Nephron (organoid): ENCODE data around the gene SMIM35.
A peak's percentile ranks its signal among the peaks of the same experiment; 100 is the strongest.

Source experiments
- H3K27ac Mint-ChIP-seq, 3 experiments: 2 replicates each; pipeline ENCODE4 v1.8.0; 2020; ENCODE audit warnings: mixed read lengths in 3 of 3, mild to moderate bottlenecking in 2 of 3, moderate library complexity in 1 of 3
- H3K27me3 Mint-ChIP-seq: 2 replicates; pipeline ENCODE4 v1.8.0; 2021; ENCODE audit warnings: low read depth, mild to moderate bottlenecking, moderate library complexity, mixed read lengths
- H3K36me3 Mint-ChIP-seq: 2 replicates; pipeline ENCODE4 v1.8.0; 2020; ENCODE audit warnings: low read depth, mixed read lengths
- H3K4me1 Mint-ChIP-seq: 2 replicates; pipeline ENCODE4 v1.8.0; 2020; ENCODE audit warnings: mixed read lengths
- H3K4me3 Mint-ChIP-seq, 3 experiments: 2 replicates each; pipeline ENCODE4 v1.8.0; 2020; ENCODE audit warnings: mild to moderate bottlenecking in 3 of 3, mixed read lengths in 3 of 3, moderate library complexity in 2 of 3
- H3K9me3 Mint-ChIP-seq: 2 replicates; pipeline ENCODE4 v1.8.0; 2020; ENCODE audit warnings: mixed read lengths
- TF ChIP-seq, protein P1 (sequence below), 3 experiments: fragments of 200-600 bp; sonication (generic); IDR thresholded peaks; one replicate each; pipeline ENCODE4 v1.5.0; 2021; ENCODE audit warnings: antibody characterized with exemption in 3 of 3; ENCODE audit not compliant: unreplicated experiment in 3 of 3

The SMIM35 gene

DNA sequence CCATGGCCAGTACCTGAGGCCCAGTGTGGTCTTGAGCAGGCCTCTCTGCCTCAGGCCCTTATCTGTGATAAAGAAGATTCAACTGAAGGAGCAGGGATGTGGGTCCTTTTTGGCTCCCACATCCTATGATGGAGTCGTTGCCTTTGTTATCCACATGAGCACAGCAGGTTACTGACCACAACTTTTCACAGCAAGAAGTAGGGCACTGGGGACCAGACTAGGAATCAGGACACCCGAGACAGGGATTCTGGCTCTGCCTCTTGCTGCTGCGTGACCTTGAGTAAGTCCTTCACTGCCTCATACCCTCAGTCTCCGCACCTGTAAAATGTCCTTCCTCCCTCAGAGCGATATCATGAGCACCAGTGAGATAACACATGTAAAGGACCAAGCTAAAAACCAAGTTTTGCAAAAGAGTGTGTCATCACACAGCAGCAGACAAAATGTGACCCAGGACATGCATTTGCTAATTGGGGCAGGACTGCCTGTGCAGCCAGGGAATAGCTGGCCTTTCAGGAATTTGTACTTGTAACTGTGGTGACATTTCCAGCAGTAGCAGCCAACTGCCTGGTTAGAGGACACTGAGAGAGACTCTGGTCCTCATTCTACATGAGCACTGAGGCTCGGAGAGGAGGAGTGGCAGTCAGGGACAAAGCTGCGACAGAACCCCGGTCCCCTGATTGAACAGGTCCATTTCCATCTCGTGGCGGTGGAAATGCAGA lies 13.2 kb upstream of the SMIM35 start:
- Mint-ChIP-seq H3K27me3 (peaks cover 16% of the 10 kb centered on the region), H3K4me1 (peaks cover 13% of the 10 kb centered on the region), H3K27ac (no peak overlapping the region), H3K9me3 (no peaks in the 10 kb centered on the region), H3K4me3 (no peak overlapping the region), H3K36me3 (no peaks in the 10 kb centered on the region)
- TF ChIP-seq, protein P1, sequence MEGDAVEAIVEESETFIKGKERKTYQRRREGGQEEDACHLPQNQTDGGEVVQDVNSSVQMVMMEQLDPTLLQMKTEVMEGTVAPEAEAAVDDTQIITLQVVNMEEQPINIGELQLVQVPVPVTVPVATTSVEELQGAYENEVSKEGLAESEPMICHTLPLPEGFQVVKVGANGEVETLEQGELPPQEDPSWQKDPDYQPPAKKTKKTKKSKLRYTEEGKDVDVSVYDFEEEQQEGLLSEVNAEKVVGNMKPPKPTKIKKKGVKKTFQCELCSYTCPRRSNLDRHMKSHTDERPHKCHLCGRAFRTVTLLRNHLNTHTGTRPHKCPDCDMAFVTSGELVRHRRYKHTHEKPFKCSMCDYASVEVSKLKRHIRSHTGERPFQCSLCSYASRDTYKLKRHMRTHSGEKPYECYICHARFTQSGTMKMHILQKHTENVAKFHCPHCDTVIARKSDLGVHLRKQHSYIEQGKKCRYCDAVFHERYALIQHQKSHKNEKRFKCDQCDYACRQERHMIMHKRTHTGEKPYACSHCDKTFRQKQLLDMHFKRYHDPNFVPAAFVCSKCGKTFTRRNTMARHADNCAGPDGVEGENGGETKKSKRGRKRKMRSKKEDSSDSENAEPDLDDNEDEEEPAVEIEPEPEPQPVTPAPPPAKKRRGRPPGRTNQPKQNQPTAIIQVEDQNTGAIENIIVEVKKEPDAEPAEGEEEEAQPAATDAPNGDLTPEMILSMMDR (IDR thresholded peaks at IDR 0.05; ENCODE audit: unreplicated experiment in 3 of 3), result no peak

DNA sequence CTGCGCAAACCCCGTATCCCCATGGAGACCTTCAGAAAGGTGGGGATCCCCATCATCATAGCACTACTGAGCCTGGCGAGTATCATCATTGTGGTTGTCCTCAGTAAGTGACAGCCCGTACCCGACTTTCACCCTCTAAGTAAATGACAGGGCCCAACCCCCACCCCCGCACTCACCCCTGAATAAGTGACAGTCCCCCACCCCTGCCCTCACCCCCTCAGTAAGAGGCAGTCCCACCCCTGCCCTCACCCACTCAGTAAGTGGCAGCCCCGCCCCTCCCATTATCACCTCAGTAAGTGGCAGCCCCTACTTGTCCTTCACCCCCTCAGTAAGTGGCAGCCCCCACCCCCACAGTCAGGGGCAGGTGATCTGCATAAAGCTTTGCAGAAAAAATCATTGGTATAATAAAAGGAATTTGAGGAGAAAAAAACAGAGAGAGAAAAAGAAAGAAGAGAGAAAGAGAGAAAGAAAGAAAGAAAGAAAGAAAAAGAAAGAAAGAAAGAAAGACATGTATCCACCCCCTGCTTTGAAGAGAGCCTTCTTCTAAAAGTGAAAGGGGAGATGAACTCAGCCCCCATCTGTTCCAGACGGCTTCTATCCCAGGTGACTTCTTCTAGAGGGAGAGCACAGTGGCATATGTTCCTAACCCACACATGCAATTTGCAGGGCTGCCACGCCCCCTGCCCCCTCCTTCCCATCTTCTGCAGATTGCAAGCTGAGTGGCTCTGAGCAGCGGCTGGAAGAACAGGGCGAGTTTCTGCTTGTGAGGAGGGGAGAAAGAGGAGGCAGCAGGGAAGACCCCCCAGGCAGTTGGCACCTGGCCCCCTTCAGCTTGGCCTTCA lies 12.5 kb upstream of the SMIM35 start:
- H3K27ac Mint-ChIP-seq, result peak overlapping the region in 1 of 3 experiments; percentile 53
- H3K36me3 Mint-ChIP-seq, result no peaks in the 10 kb centered on the region
- H3K27me3 Mint-ChIP-seq, result peaks cover 16% of the 10 kb centered on the region
- H3K9me3 Mint-ChIP-seq, result no peaks in the 10 kb centered on the region
- TF ChIP-seq, protein P1 (IDR thresholded peaks at IDR 0.05; ENCODE audit: unreplicated experiment in 3 of 3), result no peak
- H3K4me3 Mint-ChIP-seq, result no peak overlapping the region
- peaks cover 13% of the 10 kb centered on the region for H3K4me1 Mint-ChIP-seq

DNA sequence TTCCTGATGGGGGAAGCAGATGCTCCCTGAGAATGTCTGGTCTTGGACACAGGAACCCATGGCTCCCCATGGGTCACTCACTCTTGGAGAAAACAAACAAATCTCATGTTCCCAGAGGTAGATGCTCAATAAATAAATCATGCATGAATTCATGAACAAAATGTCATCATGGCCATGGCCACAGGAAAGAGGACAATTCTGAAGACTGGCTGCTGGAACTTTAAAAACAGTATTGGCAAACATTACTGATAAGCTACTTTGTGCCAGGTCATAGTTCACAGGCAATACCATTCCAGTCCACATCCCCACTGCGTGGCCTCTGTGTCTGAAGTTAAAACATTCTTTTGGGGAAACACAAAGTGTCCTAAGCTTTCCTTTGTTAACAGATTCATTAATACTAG lies 9.2 kb upstream of the SMIM35 start:
- peaks cover 15% of the 10 kb centered on the region for H3K27me3 Mint-ChIP-seq
- H3K27ac Mint-ChIP-seq, result no peak overlapping the region
- peaks cover 11% of the 10 kb centered on the region for H3K4me1 Mint-ChIP-seq
- H3K36me3 Mint-ChIP-seq, result no peaks in the 10 kb centered on the region
- H3K4me3 Mint-ChIP-seq, result no peak overlapping the region
- TF ChIP-seq, protein P1 (IDR thresholded peaks at IDR 0.05; ENCODE audit: unreplicated experiment in 3 of 3), result no peak
- H3K9me3 Mint-ChIP-seq, result no peaks in the 10 kb centered on the region

DNA sequence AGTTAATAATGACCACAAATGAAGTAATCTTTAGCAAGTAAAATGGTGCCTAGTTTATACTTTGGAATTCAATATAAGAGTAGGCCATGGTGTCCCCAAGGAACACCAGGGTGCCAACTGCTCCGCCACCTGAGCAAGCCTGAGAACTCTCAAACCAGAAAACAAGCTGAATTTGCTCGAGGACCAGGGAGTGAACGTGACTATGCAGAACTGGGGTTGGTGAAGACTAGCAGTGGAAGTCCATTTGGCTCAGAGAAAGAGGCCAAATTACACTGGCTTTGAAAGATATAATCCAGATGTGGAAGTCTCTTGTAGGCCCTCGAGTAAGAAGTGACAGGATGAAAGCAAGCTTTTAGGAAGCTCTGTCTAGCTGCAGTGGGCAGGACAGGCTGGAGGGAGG lies 8.7 kb upstream of the SMIM35 start:
- Mint-ChIP-seq H3K4me1 (peaks cover 9% of the 10 kb centered on the region), H3K36me3 (no peaks in the 10 kb centered on the region)

DNA sequence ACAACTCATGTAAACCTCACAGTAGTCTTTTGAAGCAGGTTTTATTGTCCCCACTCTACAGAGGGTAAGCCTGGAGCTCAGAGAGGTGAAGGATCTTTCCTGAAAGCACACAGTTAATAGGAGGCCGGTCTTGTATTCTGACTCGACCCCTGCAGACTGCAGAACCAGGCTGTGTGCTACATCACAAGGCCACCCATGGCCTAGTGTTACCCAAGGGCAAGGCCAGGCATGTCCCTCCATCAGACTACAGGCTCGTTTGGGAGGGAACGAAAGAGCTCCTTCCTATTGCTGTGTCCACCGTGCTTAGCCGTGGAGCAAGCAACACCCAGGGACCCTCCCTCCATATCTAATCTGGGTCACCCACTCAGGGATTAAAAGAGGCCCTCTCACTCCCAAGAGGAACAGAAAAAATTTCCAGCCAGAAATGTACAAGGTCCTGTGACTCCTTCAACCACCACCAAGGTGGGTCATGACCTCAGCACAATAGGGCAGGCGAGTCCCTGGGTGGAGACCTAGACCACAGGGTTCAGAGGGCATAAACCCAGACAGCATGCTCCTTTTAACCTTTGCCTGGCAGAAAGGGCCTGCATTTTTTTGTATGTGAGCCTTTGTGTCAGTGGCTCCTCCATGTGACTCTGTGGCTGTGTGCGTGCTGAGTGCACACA lies 6.3 kb upstream of the SMIM35 start:
- H3K36me3 Mint-ChIP-seq, result no peaks in the 10 kb centered on the region
- no peak overlapping the region for H3K4me3 Mint-ChIP-seq
- peaks cover 18% of the 10 kb centered on the region for H3K27me3 Mint-ChIP-seq
- H3K4me1 Mint-ChIP-seq, result no peaks in the 10 kb centered on the region
- H3K27ac Mint-ChIP-seq, result peak overlapping the region in 1 of 3 experiments; percentile 81
- TF ChIP-seq, protein P1 (IDR thresholded peaks at IDR 0.05; ENCODE audit: unreplicated experiment in 3 of 3), result no peak
- H3K9me3 Mint-ChIP-seq, result no peaks in the 10 kb centered on the region

More for the DNA sequence above, 8.7 kb upstream of the SMIM35 start:
- peaks cover 18% of the 10 kb centered on the region for H3K27me3 Mint-ChIP-seq
- TF ChIP-seq, protein P1 (IDR thresholded peaks at IDR 0.05; ENCODE audit: unreplicated experiment in 3 of 3), result no peak
- H3K9me3 Mint-ChIP-seq, result no peaks in the 10 kb centered on the region
- H3K27ac Mint-ChIP-seq, result no peak overlapping the region
- H3K4me3 Mint-ChIP-seq, result no peak overlapping the region
